HG03095 (cell line): ENCODE measurements around the gene ZFYVE19.
"Not testable (repeated sequence)": the region's sequence is repeated elsewhere in the genome, so short reads cannot be mapped to it uniquely, and the experiment has no call there.

ENCODE experiments used
- ATAC-seq: cut with Tn5 transposase; IDR thresholded peaks from one replicate; pipeline ENCODE4 v1.9.1; 2021; ENCODE audit warnings: moderate library complexity; ENCODE audit not compliant: unreplicated experiment

The ZFYVE19 gene

DNA sequence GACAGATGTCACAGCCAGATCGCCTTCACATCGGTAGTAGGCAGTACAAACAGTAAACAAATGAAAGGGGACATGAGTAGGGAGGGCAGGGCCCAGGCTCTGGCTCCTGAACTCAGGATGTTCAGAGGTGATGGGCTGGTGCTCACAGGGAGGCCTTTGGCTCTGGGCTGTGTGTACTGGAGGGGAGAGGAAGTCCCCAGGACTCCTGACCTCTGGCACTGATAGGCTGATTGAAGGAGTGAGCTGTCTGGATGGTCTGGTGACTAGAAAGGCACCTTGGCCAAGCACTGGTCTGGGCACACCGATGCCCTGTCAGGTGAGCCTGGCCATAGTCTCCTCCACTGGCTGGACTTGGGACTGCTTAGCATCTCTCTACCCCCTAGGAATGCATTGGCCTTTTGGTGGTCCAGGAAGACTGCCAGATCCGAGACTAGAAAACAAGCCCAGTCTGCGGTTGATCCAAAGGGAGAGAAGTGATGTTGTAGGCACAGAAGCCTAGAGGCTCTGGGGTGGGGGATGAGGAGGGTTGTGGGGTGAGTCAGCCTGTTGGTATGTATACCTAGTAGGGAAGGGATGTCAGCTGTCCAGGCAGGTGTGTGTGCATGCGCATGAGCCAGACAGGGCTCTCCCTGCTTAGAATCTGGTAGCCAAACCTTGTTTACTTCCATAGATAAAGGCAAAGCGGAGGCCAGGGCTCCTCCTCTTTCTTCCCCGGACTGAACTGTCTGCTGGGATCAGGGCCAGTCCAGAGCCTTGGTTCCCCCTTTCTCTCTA, 38.8 kb downstream of the ZFYVE19 start:
- no peak for ATAC-seq

DNA sequence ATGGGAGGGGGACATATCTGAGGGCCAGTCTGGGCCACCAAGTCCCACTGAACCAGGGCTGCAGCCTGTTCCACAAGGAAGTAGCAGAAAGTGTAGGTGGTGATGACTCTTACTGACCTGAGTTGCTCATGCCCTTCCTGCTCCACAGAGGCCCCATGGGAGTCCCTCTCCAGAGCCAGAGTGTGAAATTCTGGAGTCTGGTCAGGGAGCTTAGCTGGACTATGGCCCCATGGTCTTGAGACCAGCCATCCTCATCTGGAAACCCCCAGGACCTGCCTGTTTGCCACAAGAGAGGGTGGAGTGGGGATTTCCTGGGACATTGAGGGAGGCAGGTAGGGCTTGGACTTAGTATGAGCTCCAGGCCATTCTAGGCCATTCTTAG, 39.9 kb downstream of the ZFYVE19 start:
- ATAC-seq = peak; percentile 19

DNA sequence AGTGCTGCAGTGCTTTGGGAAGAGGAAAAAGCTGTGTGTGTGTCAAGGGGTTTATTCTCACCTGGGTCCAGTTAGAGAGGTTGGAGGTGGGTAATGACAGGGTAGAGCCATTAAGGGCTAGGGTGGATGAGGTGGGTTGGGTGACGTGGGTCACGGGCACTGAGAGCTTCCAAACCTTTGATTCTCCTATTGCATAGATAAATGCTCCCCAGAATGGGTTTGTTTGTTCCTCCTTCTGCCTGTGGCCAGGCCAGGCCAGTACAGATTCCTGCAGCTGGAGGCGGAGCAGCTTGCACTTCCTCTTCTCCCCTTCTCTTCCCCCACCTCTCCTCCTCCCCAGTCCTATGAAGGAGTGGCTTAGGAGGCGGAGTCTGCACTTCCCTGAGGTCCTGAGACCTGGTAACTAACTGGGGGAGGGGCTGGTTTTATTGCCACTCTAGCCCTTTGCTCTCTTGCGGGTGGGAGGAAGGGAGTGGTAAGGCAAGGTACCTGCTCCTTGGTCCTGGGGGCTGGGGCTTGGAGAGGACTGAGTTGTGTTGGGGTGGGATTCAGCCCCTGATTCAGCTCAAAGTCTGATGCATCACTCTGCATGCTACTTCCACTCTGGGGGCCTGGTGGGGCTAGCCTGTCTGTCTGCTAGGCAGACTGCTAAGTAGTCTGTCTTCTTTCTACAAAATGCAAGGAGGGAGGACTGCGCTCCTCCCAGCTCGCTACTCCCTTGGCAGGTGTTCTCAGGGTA, 40.5 kb downstream of the ZFYVE19 start:
- peak; percentile 72 for ATAC-seq

DNA sequence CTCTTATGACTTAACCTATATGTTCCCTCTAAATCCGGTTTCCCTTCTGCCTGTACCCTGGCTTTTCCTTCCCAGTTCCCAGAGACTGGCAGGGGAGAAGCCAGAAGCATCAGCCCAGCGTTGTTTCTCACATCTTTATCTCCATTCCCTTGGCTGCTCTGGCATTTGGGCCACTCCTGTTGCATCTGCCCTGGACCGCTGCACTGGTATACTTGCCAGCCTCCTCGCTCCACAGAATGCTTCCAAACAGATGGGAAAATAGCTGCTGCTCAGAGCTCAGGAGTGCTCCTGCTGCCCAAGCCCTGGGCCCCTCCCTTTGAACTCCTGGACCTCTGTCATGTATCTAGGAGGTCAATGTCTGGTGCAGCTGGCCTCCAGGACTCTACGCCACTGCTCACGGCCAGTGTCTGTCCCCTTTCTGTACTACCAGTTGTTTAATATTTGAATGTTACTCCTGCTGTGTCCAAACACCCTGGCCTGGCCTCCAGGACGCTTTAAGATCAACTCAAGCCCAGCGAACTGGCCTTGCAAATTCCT, 43.8 kb downstream of the ZFYVE19 start:
- no peak for ATAC-seq

DNA sequence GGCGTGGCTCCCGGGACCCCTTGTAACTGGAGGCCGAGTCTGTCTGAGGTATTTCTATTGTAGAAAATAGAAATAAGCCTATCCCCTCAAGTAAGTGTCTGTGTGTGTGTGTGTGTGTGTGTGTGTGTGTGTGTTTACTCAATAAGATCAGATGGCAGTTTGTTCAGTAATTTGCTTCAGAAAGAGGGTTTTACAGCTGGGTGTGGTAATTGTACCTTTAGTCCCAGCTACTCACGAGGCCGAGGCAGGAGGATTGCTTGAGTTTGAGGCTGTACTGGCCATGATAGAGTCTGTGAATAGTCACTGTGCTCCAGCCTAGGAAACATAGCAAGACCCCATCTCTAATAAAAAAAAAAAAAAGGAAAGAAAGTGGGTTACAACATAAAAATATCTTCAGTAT, 45.6 kb downstream of the ZFYVE19 start:
- no peak for ATAC-seq

DNA sequence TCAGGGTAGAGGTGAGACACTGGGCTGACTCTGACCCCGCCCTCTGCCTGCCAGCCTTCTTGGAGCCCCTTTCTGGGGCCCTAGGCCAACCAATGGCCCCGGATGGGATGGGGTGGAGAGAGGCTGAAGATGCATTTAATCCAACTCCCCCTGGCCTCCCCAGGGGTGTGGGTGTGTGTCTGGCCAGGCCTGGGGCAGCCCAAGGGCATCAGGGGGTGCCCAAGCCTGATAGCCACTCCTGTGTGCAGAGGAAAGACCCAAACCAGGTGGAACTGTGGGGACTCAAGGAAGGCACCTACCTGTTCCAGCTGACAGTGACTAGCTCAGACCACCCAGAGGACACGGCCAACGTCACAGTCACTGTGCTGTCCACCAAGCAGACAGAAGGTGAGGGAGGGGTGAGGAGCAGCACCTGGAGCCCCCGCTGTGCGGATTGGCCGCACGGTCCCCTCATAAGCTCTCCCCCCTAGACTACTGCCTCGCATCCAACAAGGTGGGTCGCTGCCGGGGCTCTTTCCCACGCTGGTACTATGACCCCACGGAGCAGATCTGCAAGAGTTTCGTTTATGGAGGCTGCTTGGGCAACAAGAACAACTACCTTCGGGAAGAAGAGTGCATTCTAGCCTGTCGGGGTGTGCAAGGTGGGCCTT, 46.5 kb downstream of the ZFYVE19 start:
- ATAC-seq = no peak

DNA sequence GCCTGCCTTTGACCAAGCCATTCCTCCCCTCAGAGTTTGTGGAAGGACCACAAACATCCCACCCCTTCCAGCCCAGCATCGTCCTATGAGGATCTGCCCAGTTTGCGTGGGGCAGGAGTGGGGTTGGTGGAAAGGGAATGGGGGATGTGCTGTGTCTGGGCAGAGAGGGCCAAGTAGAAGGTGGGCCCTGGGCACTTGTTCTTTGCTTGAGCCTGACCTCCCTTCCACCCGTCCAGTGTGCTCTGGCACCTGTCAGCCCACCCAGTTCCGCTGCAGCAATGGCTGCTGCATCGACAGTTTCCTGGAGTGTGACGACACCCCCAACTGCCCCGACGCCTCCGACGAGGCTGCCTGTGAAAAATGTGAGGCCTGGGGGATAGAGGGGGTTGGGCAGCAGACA, 47.3 kb downstream of the ZFYVE19 start:
- no peak for ATAC-seq

DNA sequence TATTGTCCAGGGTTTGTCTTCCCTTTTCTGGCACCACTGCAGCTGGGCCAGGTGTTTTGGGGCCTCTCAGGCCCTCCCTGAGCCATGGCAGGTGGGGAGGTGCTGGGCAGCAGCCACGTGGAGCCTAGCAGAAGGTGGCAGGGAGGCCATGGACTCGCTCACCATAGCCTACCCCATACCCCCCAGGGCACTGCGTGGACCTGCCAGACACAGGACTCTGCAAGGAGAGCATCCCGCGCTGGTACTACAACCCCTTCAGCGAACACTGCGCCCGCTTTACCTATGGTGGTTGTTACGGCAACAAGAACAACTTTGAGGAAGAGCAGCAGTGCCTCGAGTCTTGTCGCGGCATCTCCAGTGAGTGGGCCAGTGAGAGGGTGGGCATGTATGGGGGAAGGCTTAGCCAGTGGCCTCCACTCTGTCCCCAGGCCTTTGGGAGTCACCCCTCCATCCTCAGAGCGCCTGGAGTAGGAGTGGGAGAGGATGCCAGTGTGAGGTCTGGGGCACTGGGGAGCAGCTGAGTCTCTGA, 48.9 kb downstream of the ZFYVE19 start:
- no peak for ATAC-seq

DNA sequence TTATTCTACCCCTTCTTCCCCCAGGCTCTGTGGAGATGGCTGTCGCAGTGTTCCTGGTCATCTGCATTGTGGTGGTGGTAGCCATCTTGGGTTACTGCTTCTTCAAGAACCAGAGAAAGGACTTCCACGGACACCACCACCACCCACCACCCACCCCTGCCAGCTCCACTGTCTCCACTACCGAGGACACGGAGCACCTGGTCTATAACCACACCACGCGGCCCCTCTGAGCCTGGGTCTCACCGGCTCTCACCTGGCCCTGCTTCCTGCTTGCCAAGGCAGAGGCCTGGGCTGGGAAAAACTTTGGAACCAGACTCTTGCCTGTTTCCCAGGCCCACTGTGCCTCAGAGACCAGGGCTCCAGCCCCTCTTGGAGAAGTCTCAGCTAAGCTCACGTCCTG, 49.9 kb downstream of the ZFYVE19 start:
- ATAC-seq = no peak

DNA sequence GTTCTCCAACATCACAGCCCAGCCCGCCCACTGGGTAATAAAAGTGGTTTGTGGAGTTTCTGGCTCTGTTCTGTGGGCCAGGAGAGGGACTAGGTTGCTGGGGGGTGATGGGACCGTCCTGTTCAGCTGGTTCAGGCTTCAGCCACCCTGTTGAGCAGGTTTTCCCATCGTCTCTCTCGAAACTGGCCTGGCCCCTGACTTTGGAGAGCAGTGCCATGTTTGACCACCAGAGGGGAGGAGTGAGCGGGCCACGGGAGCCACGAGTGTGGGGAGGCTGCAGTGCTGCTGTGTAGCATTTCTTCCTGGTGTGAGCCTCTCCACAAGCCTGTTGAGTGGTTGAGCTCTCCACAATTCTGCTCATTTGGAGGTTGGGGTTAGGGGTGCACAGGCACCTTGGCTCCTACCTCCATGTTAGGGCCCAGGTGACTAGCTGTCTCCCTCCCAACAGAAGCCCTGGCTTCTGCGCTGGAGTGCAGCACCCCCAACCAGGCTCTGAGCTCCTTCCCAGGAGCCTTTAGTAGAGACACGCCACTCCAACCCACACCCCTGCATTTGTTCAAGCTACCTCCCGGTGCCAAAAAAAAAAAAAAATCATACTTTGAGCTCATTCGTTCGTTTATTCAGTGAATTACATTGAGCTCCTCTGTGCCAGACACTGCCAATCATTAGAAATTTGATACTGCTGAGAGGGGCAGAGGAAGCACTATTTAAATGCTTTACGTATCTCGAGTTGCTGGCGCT, 50.9 kb downstream of the ZFYVE19 start:
- peak; percentile 69 for ATAC-seq

DNA sequence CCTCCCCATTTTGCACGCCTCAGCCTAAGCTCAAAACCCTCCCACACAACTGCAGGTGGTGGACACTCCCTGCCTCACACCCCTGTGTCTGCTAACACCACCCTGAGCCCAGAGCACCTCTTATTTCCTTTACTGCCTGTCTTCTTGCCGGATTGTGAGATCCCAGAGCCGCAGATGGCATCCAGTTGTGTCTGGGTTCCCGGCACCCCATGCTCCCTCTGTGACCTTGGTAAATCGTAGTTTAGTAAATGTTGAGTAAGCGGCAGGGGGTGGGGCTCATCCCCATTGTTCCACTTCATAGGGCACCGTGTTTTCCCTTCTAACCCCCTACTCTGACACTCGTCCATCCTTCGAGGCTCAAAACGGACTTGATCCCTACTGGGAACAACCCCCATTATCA, 51.8 kb downstream of the ZFYVE19 start:
- ATAC-seq = no peak

DNA sequence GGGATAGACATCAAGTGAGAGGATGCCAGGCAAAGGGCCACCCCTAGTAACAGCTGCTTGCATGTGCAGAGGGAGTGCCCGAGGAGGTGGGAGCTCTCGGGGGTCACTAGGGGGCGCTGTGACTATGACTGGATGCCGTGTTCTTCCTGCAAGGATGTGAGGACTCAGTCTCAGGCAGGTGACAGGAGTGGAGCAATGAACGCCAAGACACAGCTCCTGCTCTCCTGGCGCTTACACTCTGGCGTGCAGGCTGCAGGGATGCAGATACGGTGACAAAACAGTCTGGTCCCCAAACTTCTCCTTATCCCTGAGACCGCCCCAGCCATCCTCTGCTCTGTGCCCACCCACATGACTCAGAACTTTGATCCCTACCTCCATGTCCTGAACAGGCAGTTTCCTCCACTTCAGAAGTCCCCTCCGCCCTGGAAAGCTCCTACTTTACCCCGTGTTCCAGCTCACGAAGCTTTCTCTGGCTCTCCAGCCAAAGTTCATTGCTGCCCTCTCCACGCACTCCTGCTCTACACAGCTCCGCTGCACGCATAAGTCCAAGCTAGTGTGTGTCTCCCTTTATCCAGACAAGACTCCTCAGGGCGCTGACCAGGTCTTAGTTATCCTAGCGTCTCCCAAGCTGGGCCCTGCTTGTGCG, 52.4 kb downstream of the ZFYVE19 start:
- ATAC-seq = no peak

DNA sequence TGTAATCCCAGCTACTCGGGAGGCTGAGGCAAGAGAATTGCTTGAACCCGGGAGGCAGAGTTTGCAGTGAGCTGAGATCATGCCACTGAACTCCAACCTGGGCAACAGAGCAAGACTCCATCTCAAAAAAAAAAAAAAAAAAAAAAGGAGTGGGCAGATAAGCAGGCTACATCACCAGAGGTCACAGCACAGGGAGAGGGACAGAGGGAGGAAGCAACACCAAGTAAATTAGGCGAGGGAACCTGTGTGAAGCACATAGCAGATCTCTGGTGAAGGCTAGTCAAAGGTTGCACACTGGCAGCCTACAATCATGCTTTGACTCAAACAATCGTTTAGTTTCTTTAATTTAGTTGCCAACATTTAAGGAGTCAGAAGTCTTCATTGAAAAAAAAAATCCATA, 54.3 kb downstream of the ZFYVE19 start:
- ATAC-seq = not testable (repeated sequence)

DNA sequence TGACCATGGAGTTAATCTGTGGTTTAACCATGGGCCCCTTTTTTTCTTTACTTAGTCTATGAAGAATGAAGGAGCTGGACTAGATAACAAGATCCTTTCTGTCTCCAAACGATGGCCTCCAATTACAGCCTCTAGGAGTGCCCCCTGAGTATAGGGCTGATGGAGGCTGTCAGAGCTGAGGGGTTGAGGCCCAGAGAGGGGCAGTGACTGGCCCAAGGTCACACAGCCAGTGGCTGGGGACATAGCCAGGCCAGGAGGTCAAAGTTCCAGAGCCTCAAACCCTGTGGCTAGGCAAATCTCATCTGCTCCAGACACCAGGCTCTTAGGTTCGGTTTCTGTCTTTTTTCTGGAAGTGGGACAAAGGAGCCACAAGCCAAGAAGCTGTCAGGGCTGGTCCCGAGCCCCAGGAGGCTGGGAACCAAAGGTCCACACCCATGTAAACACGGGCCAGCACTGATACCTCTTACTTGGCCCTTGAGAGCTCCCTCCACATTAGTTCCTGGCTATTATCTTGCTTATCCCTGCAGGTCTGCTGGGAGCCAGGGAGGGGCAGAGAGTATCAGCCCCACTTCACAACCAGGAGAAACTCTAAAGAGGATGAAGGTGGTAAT, 56.9 kb downstream of the ZFYVE19 start:
- no peak for ATAC-seq
